ENCODE data around the gene CENPP. TPM values are rescaled to one million over a fixed set of nuclear protein-coding genes. Genes with fewer than 3 reads are reported as not detected.

CENPP gene
- polyA plus RNA-seq, 4 donors: 0.22 to 3.5 (median 2.0) TPM

DNA sequence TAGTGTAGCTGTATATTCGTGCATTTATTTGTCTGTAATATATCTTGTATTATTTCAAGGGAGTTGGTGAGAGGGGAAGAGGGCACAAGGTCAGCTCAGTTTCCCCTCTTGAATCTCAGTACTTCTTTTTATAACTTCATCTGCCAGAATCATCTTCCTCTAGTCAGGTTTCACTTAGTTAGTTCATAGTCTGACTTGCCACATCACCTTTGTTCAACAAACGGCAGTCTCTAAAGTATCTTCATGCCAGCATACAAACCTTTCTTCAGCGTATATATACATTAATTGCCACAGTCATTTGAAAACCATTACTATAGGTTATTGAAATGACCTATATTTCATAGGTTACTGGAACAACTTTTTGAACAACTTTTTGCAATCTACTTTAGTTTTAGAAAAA is 208.5 kb downstream of the CENPP start:
- 40 to 67% (median 42%) methylated on average over 3 of the region's 3 CpGs for WGBS, 3 donors
- FAIRE-seq (no peak), DNase-seq (peak; percentile 41 to 51)
- H3K9me3 ChIP-seq (ENCODE audit: control insufficient read depth in 2 of 2, insufficient read depth in 1 of 2, low read depth in 1 of 2, low read length in 1 of 2): no peaks in the 10 kb centered on the region
- H3K4me1 ChIP-seq (ENCODE audit: control insufficient read depth in 3 of 3, insufficient read depth in 2 of 3, low read depth in 1 of 3, low read length in 2 of 3): peaks cover 0 to 18% (median 0%) of the 10 kb centered on the region in 3 donors
- H3K27me3 ChIP-seq (ENCODE audit: control insufficient read depth in 3 of 3, insufficient read depth in 3 of 3, low read length in 3 of 3): no peaks in the 10 kb centered on the region
- H3K27ac ChIP-seq (ENCODE audit: low read depth in 1 of 3, low read length in 2 of 3): peak overlapping the region in 2 of 3 donors; percentile 62 to 89
- peak overlapping the region in 1 of 3 donors; percentile 39 for H3K4me3 ChIP-seq (ENCODE audit: low read depth in 1 of 3, low read length in 3 of 3)
- H3K36me3 ChIP-seq (ENCODE audit: control insufficient read depth in 3 of 3, insufficient read depth in 2 of 3, low read depth in 1 of 3, low read length in 3 of 3): no peaks in the 10 kb centered on the region

- DNase-seq (peak; percentile 46 to 57), FAIRE-seq (no peak)
- Histone ChIP-seq H3K27ac (ENCODE audit: low read depth in 1 of 3, low read length in 2 of 3) (peak overlapping the region; percentile 18 to 89 (median 62)), H3K27me3 (ENCODE audit: control insufficient read depth in 3 of 3, insufficient read depth in 3 of 3, low read length in 3 of 3) (no peaks in the 10 kb centered on the region), H3K36me3 (ENCODE audit: control insufficient read depth in 3 of 3, insufficient read depth in 2 of 3, low read depth in 1 of 3, low read length in 3 of 3) (no peaks in the 10 kb centered on the region), H3K4me3 (ENCODE audit: low read depth in 1 of 3, low read length in 3 of 3) (peak overlapping the region in 1 of 3 donors; percentile 39), H3K4me1 (ENCODE audit: control insufficient read depth in 3 of 3, insufficient read depth in 2 of 3, low read depth in 1 of 3, low read length in 2 of 3) (peaks cover 0 to 18% (median 0%) of the 10 kb centered on the region in 3 donors), H3K9me3 (ENCODE audit: control insufficient read depth in 2 of 2, insufficient read depth in 1 of 2, low read depth in 1 of 2, low read length in 1 of 2) (no peaks in the 10 kb centered on the region)
- WGBS, 3 donors: 19 to 29% (median 20%) methylated on average over 1 of the region's 1 CpG
Measured at GRCh38 chr9:92534674-92535073, 208.9 kb downstream of the CENPP start.

- peak; percentile 86 to 95 for DNase-seq
- H3K27ac ChIP-seq (ENCODE audit: low read depth in 1 of 3, low read length in 2 of 3): peak within 1 kb of the TSS; percentile 18 to 89 (median 64)
- peak within 1 kb of the TSS in 2 of 3 donors; percentile 36 to 39 for H3K4me3 ChIP-seq (ENCODE audit: low read depth in 1 of 3, low read length in 3 of 3)
Measured at GRCh38 chr9:92535940-92536850, 210.4 kb downstream of the CENPP start, which contains the start of gene ECM2. Gene ECM2, minus strand, starts transcription at chr9:92535990. Its CDS starts 13,124 bp downstream, at chr9:92522866.

GRCh38 chr9:92538541-92538940 is 212.8 kb downstream of the CENPP start:
- peaks cover 0 to 18% (median 0%) of the 10 kb centered on the region in 3 donors for H3K4me1 ChIP-seq (ENCODE audit: control insufficient read depth in 3 of 3, insufficient read depth in 2 of 3, low read depth in 1 of 3, low read length in 2 of 3)
- no peaks in the 10 kb centered on the region for H3K36me3 ChIP-seq (ENCODE audit: control insufficient read depth in 3 of 3, insufficient read depth in 2 of 3, low read depth in 1 of 3, low read length in 3 of 3)
- 83 to 93% (median 86%) methylated on average over 2 of the region's 2 CpGs for WGBS, 3 donors
- no peak overlapping the region for H3K4me3 ChIP-seq (ENCODE audit: low read depth in 1 of 3, low read length in 3 of 3)
- FAIRE-seq (no peak), DNase-seq (no peak)
- H3K27me3 ChIP-seq (ENCODE audit: control insufficient read depth in 3 of 3, insufficient read depth in 3 of 3, low read length in 3 of 3): no peaks in the 10 kb centered on the region
- H3K9me3 ChIP-seq (ENCODE audit: control insufficient read depth in 2 of 2, insufficient read depth in 1 of 2, low read depth in 1 of 2, low read length in 1 of 2): peaks cover 0 to 9% of the 10 kb centered on the region in 2 donors
- H3K27ac ChIP-seq (ENCODE audit: low read depth in 1 of 3, low read length in 2 of 3): no peak overlapping the region

More at GRCh38 chr9:92535940-92536850, 210.4 kb downstream of the CENPP start, which contains the start of gene ECM2:
- peak; percentile 68 for FAIRE-seq
- Histone ChIP-seq H3K36me3 (ENCODE audit: control insufficient read depth in 3 of 3, insufficient read depth in 2 of 3, low read depth in 1 of 3, low read length in 3 of 3) (no peaks in the 10 kb centered on the region), H3K27me3 (ENCODE audit: control insufficient read depth in 3 of 3, insufficient read depth in 3 of 3, low read length in 3 of 3) (no peaks in the 10 kb centered on the region), H3K4me1 (ENCODE audit: control insufficient read depth in 3 of 3, insufficient read depth in 2 of 3, low read depth in 1 of 3, low read length in 2 of 3) (peaks cover 0 to 18% (median 0%) of the 10 kb centered on the region in 3 donors), H3K9me3 (ENCODE audit: control insufficient read depth in 2 of 2, insufficient read depth in 1 of 2, low read depth in 1 of 2, low read length in 1 of 2) (no peaks in the 10 kb centered on the region)
- WGBS, 3 donors: 14 to 43% (median 34%) methylated on average over 7 of the region's 7 CpGs

DNA sequence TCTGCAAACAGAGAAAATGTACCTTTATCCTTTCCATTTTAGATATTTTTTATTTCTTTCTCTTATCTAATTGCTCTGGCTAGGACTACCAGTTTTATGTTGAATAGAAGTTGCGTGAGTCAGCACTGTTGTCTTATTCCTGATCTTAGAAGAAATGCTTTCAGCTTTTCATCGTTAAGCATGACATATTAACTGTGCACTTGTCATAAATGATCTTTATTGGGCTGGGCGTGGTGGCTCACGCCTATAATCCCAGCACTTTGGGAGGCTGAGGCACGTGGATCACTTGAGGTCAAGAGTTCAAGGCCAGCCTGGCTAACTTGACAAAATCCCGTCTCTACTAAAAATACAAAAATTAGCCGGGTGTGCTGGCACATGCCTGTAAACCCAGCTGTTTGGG is 218.2 kb downstream of the CENPP start:
- no peak overlapping the region for H3K4me3 ChIP-seq (ENCODE audit: low read depth in 1 of 3, low read length in 3 of 3)
- WGBS, 3 donors: 19 to 59% (median 44%) methylated on average over 7 of the region's 7 CpGs
- H3K36me3 ChIP-seq (ENCODE audit: control insufficient read depth in 3 of 3, insufficient read depth in 2 of 3, low read depth in 1 of 3, low read length in 3 of 3): no peaks in the 10 kb centered on the region
- H3K4me1 ChIP-seq (ENCODE audit: control insufficient read depth in 3 of 3, insufficient read depth in 2 of 3, low read depth in 1 of 3, low read length in 2 of 3): no peaks in the 10 kb centered on the region
- DNase-seq (peak in 1 of 2 donors; percentile 77), FAIRE-seq (no peak)
- H3K27me3 ChIP-seq (ENCODE audit: control insufficient read depth in 3 of 3, insufficient read depth in 3 of 3, low read length in 3 of 3): no peaks in the 10 kb centered on the region
- H3K27ac ChIP-seq (ENCODE audit: low read depth in 1 of 3, low read length in 2 of 3): no peak overlapping the region
- peaks cover 0 to 27% of the 10 kb centered on the region in 2 donors for H3K9me3 ChIP-seq (ENCODE audit: control insufficient read depth in 2 of 2, insufficient read depth in 1 of 2, low read depth in 1 of 2, low read length in 1 of 2)

DNA sequence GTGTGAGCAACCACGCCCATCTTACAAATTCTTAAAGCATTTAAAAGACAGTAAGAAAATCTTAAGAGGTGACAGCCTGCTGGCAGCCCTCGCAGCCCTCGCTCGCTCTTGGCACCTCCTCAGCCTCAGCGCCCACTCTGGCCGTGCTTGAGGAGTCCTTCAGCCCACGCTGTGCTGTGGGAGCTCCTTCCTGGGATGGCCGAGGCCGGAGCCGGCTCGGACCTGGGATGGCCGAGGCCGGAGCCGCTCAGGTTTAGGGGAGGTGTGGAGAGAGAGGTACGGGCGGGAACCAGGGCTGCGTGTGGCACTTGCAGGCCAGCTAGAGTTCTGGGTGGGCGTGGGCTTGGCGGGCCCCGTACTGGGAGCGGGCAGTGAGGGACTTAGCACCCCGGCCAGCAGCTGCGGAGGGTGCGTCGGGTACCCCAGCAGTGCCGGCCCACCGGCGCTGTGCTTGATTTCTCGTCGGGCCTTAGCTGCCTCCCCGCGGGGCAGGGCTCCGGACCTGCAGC is 219.3 kb downstream of the CENPP start:
- FAIRE-seq: no peak
- no peak overlapping the region for H3K4me3 ChIP-seq (ENCODE audit: low read depth in 1 of 3, low read length in 3 of 3)
- no peaks in the 10 kb centered on the region for H3K36me3 ChIP-seq (ENCODE audit: control insufficient read depth in 3 of 3, insufficient read depth in 2 of 3, low read depth in 1 of 3, low read length in 3 of 3)
- H3K9me3 ChIP-seq (ENCODE audit: control insufficient read depth in 2 of 2, insufficient read depth in 1 of 2, low read depth in 1 of 2, low read length in 1 of 2): peaks cover 0 to 27% of the 10 kb centered on the region in 2 donors
- H3K27me3 ChIP-seq (ENCODE audit: control insufficient read depth in 3 of 3, insufficient read depth in 3 of 3, low read length in 3 of 3): no peaks in the 10 kb centered on the region
- no peak overlapping the region for H3K27ac ChIP-seq (ENCODE audit: low read depth in 1 of 3, low read length in 2 of 3)
- no peaks in the 10 kb centered on the region for H3K4me1 ChIP-seq (ENCODE audit: control insufficient read depth in 3 of 3, insufficient read depth in 2 of 3, low read depth in 1 of 3, low read length in 2 of 3)
- WGBS, 3 donors: 97 to 98% (median 98%) methylated on average over 33 of the region's 33 CpGs
- DNase-seq: no peak

GRCh38 chr9:92547356-92547755 is 221.6 kb downstream of the CENPP start:
- H3K27me3 ChIP-seq (ENCODE audit: control insufficient read depth in 3 of 3, insufficient read depth in 3 of 3, low read length in 3 of 3): no peaks in the 10 kb centered on the region
- FAIRE-seq (no peak), DNase-seq (no peak)
- H3K27ac ChIP-seq (ENCODE audit: low read depth in 1 of 3, low read length in 2 of 3): no peak overlapping the region
- no peaks in the 10 kb centered on the region for H3K36me3 ChIP-seq (ENCODE audit: control insufficient read depth in 3 of 3, insufficient read depth in 2 of 3, low read depth in 1 of 3, low read length in 3 of 3)
- H3K9me3 ChIP-seq (ENCODE audit: control insufficient read depth in 2 of 2, insufficient read depth in 1 of 2, low read depth in 1 of 2, low read length in 1 of 2): peaks cover 0 to 27% of the 10 kb centered on the region in 2 donors
- no peaks in the 10 kb centered on the region for H3K4me1 ChIP-seq (ENCODE audit: control insufficient read depth in 3 of 3, insufficient read depth in 2 of 3, low read depth in 1 of 3, low read length in 2 of 3)
- H3K4me3 ChIP-seq (ENCODE audit: low read depth in 1 of 3, low read length in 3 of 3): no peak overlapping the region
- WGBS, 3 donors: 94 to 96% (median 96%) methylated on average over 3 of the region's 3 CpGs

- Histone ChIP-seq H3K4me3 (ENCODE audit: low read depth in 1 of 3, low read length in 3 of 3) (no peak overlapping the region), H3K9me3 (ENCODE audit: control insufficient read depth in 2 of 2, insufficient read depth in 1 of 2, low read depth in 1 of 2, low read length in 1 of 2) (peaks cover 0 to 3% of the 10 kb centered on the region in 2 donors), H3K4me1 (ENCODE audit: control insufficient read depth in 3 of 3, insufficient read depth in 2 of 3, low read depth in 1 of 3, low read length in 2 of 3) (no peaks in the 10 kb centered on the region), H3K27ac (ENCODE audit: low read depth in 1 of 3, low read length in 2 of 3) (no peak overlapping the region), H3K36me3 (ENCODE audit: control insufficient read depth in 3 of 3, insufficient read depth in 2 of 3, low read depth in 1 of 3, low read length in 3 of 3) (no peaks in the 10 kb centered on the region), H3K27me3 (ENCODE audit: control insufficient read depth in 3 of 3, insufficient read depth in 3 of 3, low read length in 3 of 3) (no peaks in the 10 kb centered on the region)
- DNase-seq (no peak), FAIRE-seq (no peak)
- WGBS, 3 donors: 87 to 100% (median 93%) methylated on average over 2 of the region's 2 CpGs
Measured at GRCh38 chr9:92550765-92551164, 225.0 kb downstream of the CENPP start.

Measured in small intestine (tissue), 7 donors.